ENCODE data around the gene KIR3DL1.

DNA sequence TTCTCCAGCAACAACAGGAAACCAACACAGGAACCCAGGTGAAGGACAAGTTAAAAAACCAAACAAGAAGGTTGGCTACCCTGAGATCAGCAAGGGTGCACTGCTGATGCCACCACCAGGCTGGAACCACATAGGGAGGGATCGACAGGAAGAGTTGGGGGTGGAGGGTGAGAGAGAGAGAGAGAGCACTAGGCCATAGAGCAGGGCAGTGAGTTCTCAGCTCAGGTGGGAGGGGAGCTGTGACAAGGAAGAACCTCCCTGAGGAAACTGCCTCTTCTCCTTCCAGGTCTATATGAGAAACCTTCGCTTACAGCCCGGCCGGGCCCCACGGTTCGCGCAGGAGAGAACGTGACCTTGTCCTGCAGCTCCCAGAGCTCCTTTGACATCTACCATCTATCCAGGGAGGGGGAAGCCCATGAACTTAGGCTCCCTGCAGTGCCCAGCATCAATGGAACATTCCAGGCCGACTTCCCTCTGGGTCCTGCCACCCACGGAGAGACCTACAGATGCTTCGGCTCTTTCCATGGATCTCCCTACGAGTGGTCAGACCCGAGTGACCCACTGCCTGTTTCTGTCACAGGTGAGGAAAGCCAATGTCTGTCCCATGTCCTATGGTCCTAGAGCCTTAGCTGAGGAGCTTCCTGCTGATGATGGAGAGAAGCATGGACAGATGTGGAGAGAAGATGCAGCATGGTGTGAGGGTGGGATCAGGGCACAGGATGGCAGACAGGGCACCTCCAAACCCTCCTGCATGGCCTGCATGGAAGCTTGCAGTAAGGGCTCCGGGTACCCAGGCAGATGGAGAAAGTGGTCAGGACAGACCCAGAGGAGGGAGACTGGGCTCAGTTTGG lies 10.4 kb upstream of the KIR3DL1 start:
- TF ChIP-seq, protein P1, sequence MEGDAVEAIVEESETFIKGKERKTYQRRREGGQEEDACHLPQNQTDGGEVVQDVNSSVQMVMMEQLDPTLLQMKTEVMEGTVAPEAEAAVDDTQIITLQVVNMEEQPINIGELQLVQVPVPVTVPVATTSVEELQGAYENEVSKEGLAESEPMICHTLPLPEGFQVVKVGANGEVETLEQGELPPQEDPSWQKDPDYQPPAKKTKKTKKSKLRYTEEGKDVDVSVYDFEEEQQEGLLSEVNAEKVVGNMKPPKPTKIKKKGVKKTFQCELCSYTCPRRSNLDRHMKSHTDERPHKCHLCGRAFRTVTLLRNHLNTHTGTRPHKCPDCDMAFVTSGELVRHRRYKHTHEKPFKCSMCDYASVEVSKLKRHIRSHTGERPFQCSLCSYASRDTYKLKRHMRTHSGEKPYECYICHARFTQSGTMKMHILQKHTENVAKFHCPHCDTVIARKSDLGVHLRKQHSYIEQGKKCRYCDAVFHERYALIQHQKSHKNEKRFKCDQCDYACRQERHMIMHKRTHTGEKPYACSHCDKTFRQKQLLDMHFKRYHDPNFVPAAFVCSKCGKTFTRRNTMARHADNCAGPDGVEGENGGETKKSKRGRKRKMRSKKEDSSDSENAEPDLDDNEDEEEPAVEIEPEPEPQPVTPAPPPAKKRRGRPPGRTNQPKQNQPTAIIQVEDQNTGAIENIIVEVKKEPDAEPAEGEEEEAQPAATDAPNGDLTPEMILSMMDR (IDR thresholded peaks at IDR 0.05) = no peak
- TF ChIP-seq POLR2AphosphoS5 (IDR thresholded peaks at IDR 0.05) (no peak), EP300 (IDR thresholded peaks at IDR 0.05) (no peak)
